ENCODE measurements around the gene SMC1B. TPM values are rescaled to one million over a fixed set of nuclear protein-coding genes. Genes with fewer than 3 reads are reported as not detected.

Gene SMC1B
- total and polyA plus RNA-seq, 7 donors = not detected

- Histone ChIP-seq H3K4me3 (no peak overlapping the region), H3K9me3 (no peaks in the 10 kb centered on the region), H3K27me3 (ENCODE audit: insufficient read depth in 3 of 3, low read length in 2 of 3) (no peaks in the 10 kb centered on the region), H3K36me3 (ENCODE audit: insufficient read depth in 1 of 2, low read depth in 1 of 2) (peaks cover 0 to 37% of the 10 kb centered on the region in 2 donors), H3K4me1 (peaks cover 57% of the 10 kb centered on the region), H3K27ac (peak overlapping the region; percentile 89)
- ATAC-seq = no peak
- no peak for TF ChIP-seq CTCF (IDR thresholded peaks at IDR 0.05)
- WGBS, 3 donors = 43 to 66% (median 44%) methylated on average over 29 of the region's 29 CpGs
- DNase-seq = no peak
- intact Hi-C loops (cut with DNase I) = loop anchor here (2.0 to 5.0 kb wide), 2 partner anchors 63 to 101 kb away; no protein-coding TSS in a partner anchor
These were observed 77.4 kb downstream of the SMC1B start for GRCh38 chr22:45335854-45336522.

GRCh38 chr22:45335021-45335818 lies 78.2 kb downstream of the SMC1B start:
- intact Hi-C loops (cut with DNase I) = loop anchor here in 1 of 2 donors (5.0 kb wide), 1 partner anchor 102 kb away; no protein-coding TSS in a partner anchor
- H3K4me3 ChIP-seq = no peak overlapping the region
- H3K36me3 ChIP-seq (ENCODE audit: insufficient read depth in 1 of 2, low read depth in 1 of 2) = peaks cover 0 to 37% of the 10 kb centered on the region in 2 donors
- no peaks in the 10 kb centered on the region for H3K9me3 ChIP-seq
- 24 to 29% (median 29%) methylated on average over 26 of the region's 26 CpGs for WGBS, 3 donors
- DNase-seq (peak; percentile 75 to 91), ATAC-seq (peak; percentile 80 to 84 (median 82))
- peak; percentile 53 for TF ChIP-seq CTCF (IDR thresholded peaks at IDR 0.05)
- H3K4me1 ChIP-seq = peaks cover 65% of the 10 kb centered on the region
- H3K27ac ChIP-seq = peak overlapping the region; percentile 89
- H3K27me3 ChIP-seq (ENCODE audit: insufficient read depth in 3 of 3, low read length in 2 of 3) = no peaks in the 10 kb centered on the region

- intact Hi-C loops (cut with DNase I) = no loop called here
- peak overlapping the region; percentile 89 for H3K27ac ChIP-seq
- ATAC-seq (peak; percentile 19 to 34 (median 24)), DNase-seq (peak in 1 of 2 donors; percentile 32)
- no peaks in the 10 kb centered on the region for H3K9me3 ChIP-seq
- no peak for TF ChIP-seq CTCF (IDR thresholded peaks at IDR 0.05)
- peaks cover 70% of the 10 kb centered on the region for H3K4me1 ChIP-seq
- peaks cover 0 to 30% of the 10 kb centered on the region in 2 donors for H3K36me3 ChIP-seq (ENCODE audit: insufficient read depth in 1 of 2, low read depth in 1 of 2)
- no peak overlapping the region for H3K4me3 ChIP-seq
- 30 to 44% (median 40%) methylated on average over 9 of the region's 9 CpGs for WGBS, 3 donors
- no peaks in the 10 kb centered on the region for H3K27me3 ChIP-seq (ENCODE audit: insufficient read depth in 3 of 3, low read length in 2 of 3)
These were observed 78.9 kb downstream of the SMC1B start for GRCh38 chr22:45334528-45334927.

GRCh38 chr22:45334068-45334467 lies 79.3 kb downstream of the SMC1B start:
- peaks cover 74% of the 10 kb centered on the region for H3K4me1 ChIP-seq
- DNase-seq = no peak
- peak overlapping the region; percentile 89 for H3K27ac ChIP-seq
- TF ChIP-seq CTCF (IDR thresholded peaks at IDR 0.05) = no peak
- no peaks in the 10 kb centered on the region for H3K27me3 ChIP-seq (ENCODE audit: insufficient read depth in 3 of 3, low read length in 2 of 3)
- WGBS, 3 donors = 22 to 31% (median 24%) methylated on average over 5 of the region's 5 CpGs
- ATAC-seq = peak in 3 of 4 donors; percentile 20 to 50 (median 35)
- no peaks in the 10 kb centered on the region for H3K9me3 ChIP-seq
- H3K36me3 ChIP-seq (ENCODE audit: insufficient read depth in 1 of 2, low read depth in 1 of 2) = peaks cover 0 to 26% of the 10 kb centered on the region in 2 donors
- H3K4me3 ChIP-seq = no peak overlapping the region
- intact Hi-C loops (cut with DNase I) = no loop called here
